Panc1 (cell line): ENCODE measurements around the gene TM9SF4. TPM values are rescaled to one million over a fixed set of nuclear protein-coding genes. Genes with fewer than 3 reads are reported as not detected.

Source experiments
- ATAC-seq: fragments of 200-7000 bp; cut with Tn5 transposase; 2 replicates; pipeline ENCODE4 v1.9.1; 2020; ENCODE audit warnings: mild to moderate bottlenecking, moderate library complexity
- BruUV-seq: library from RNA; stranded (reverse); fragments of 400-500 nt; replicated peaks from 2 replicates; lab custom pipeline; 2021; lab: Mats Ljungman, UMichigan
- CTCF ChIA-PET: fragments of 300-600 bp; sonication (Branson Sonifier 250); formaldehyde crosslinking; loops from one replicate; lab custom pipeline; 2022; ENCODE audit warnings: antibody characterized with exemption; lab: Charles Lee
- POLR2A ChIA-PET: fragments of 300-600 bp; sonication (Branson Sonifier 250); formaldehyde crosslinking; loops from one replicate; lab custom pipeline; 2022; ENCODE audit warnings: antibody characterized with exemption; lab: Charles Lee
- DNase-seq: peaks from one replicate; pipeline ENCODE4 v3.0.0-alpha.2; 2010; ENCODE audit warnings: low read depth, low spot score
- H3K27ac ChIP-seq: 2 replicates; pipeline ENCODE4 v1.5.1; 2011; ENCODE audit warnings: mild to moderate bottlenecking, low read length, inconsistent platforms
- H3K27me3 ChIP-seq: fragments of 200-500 bp; sonication (Bioruptor generic); 2 replicates; pipeline ENCODE4 v1.6.0; 2014; ENCODE audit warnings: low read length, inconsistent platforms; ENCODE audit not compliant: control insufficient read depth, insufficient read depth
- H3K36me3 ChIP-seq: fragments of 200-500 bp; sonication (Bioruptor generic); 2 replicates; pipeline ENCODE4 v1.5.1; 2014; ENCODE audit warnings: inconsistent platforms, mild to moderate bottlenecking, low read length, moderate library complexity; ENCODE audit not compliant: control insufficient read depth, insufficient read depth
- H3K4me1 ChIP-seq: 2 replicates; pipeline ENCODE4 v1.5.1; 2011; ENCODE audit warnings: inconsistent platforms, mild to moderate bottlenecking, low read length, moderate library complexity; ENCODE audit not compliant: control insufficient read depth, insufficient read depth
- H3K4me3 ChIP-seq, 2 experiments: 2 replicates each; pipeline ENCODE4 v1.5.1; 2011 to 2012; ENCODE audit warnings: low read depth in 2 of 2, low read length in 2 of 2, mild to moderate bottlenecking in 2 of 2, inconsistent platforms in 1 of 2, moderate library complexity in 1 of 2
- H3K9me3 ChIP-seq: fragments of 200-500 bp; sonication (Bioruptor generic); 2 replicates; pipeline ENCODE4 v1.5.1; 2014; ENCODE audit warnings: low read depth, mild to moderate bottlenecking, inconsistent platforms, low read length, moderate library complexity; ENCODE audit not compliant: control insufficient read depth, insufficient read depth
- POLR2AphosphoS5 ChIP-seq: IDR thresholded peaks from 2 replicates; pipeline ENCODE4 v1.6.1; 2012; ENCODE audit warnings: mild to moderate bottlenecking, low read depth, low read length, moderate library complexity
- SIN3A ChIP-seq: IDR thresholded peaks from 2 replicates; pipeline ENCODE4 v1.6.1; 2012; ENCODE audit warnings: low read depth, mild to moderate bottlenecking, low read length, moderate library complexity, borderline replicate concordance; ENCODE audit not compliant: insufficient read depth
- TCF7L2 ChIP-seq: IDR thresholded peaks from 2 replicates; pipeline ENCODE4 v1.6.1; 2011; ENCODE audit warnings: mild to moderate bottlenecking, low read depth, low read length, inconsistent platforms
- in situ Hi-C: cut with HindIII; loops from 2 replicates; pipeline ENCODE4 v1.10.0; 2016; ENCODE audit warnings: low sequenced_read_pairs, low pct_unique_long_range_greater_than_20kb
- intact Hi-C: fragments of 100-400 bp; cut with micrococcal nuclease; formaldehyde crosslinking; loops from one replicate; pipeline ENCODE4 v1.10.0; 2022; ENCODE audit not compliant: unreplicated experiment
- total RNA-seq: library from RNA; stranded (reverse); gene quantifications from one replicate; pipeline ENCODE4 v1.2.1, GENCODE V29; 2021; ENCODE audit not compliant: unreplicated experiment
- TF ChIP-seq, protein P1 (sequence below), 2 experiments: IDR thresholded peaks; 2 replicates each; pipeline ENCODE4 v1.6.1; 2011 to 2012; ENCODE audit warnings: low read depth in 2 of 2, control low read depth in 1 of 2, low read length in 1 of 2, mild to moderate bottlenecking in 1 of 2, moderate library complexity in 1 of 2; ENCODE audit not compliant: insufficient read depth in 1 of 2
- TF ChIP-seq, protein P2 (sequence below): fragments of 450-650 bp; IDR thresholded peaks from 2 replicates; pipeline ENCODE4 v1.5.1; 2017; ENCODE audit warnings: mild to moderate bottlenecking

Gene TM9SF4
- total RNA-seq, 1 experiment from 2014 or later, result 180 TPM

DNA sequence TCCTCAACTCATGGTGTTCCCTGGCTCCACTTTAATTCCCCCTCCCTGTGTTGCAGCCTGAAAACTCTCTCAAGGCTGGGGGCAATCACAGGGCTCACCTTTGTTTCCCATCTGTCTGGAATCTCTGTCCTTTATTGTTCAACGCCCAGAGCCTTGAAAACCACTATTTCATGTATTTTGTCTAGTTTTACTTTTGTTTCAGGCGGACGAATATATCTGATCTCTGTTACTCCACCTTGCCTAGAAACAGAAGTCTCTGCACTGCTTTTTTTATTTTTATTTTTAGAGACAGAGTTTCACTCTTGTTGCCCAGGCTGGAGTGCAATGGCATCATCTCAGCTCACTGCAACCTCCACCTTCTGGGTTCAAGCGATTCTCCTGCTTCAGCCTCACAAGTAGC lies 70.4 kb downstream of the TM9SF4 start:
- intact Hi-C loops, result no loop called here
- BruUV-seq, result no TSS peak

DNA sequence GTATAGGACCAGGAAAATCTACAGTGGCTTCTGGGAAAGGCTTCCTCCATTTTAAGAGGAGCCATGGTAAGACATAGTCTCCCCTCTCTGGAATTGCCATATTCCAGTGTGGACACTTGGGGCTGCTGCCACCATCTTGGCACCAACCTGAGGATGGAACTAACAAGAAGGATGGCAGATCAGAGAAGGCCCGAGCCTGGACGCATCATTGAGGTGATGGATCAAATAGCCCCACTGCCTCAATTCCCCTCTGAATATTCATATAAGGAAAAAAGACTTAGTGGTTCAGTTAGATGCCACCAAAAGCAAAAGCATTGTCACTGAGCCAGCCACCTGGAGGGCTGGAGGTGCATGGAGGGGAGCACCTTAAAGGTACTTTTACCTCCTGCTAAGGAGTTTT lies 72.1 kb downstream of the TM9SF4 start:
- BruUV-seq, result no TSS peak
- no peak for ATAC-seq
- no peaks in the 10 kb centered on the region for H3K4me1 ChIP-seq
- in situ Hi-C loops (no loop called here), intact Hi-C loops (no loop called here)
- H3K36me3 ChIP-seq, result no peaks in the 10 kb centered on the region
- no peak overlapping the region for H3K27ac ChIP-seq
- POLR2A ChIA-PET, result no interaction called here
- no peaks in the 10 kb centered on the region for H3K9me3 ChIP-seq
- H3K27me3 ChIP-seq, result no peaks in the 10 kb centered on the region
- TF ChIP-seq SIN3A, result no peak
- TF ChIP-seq, protein P1, sequence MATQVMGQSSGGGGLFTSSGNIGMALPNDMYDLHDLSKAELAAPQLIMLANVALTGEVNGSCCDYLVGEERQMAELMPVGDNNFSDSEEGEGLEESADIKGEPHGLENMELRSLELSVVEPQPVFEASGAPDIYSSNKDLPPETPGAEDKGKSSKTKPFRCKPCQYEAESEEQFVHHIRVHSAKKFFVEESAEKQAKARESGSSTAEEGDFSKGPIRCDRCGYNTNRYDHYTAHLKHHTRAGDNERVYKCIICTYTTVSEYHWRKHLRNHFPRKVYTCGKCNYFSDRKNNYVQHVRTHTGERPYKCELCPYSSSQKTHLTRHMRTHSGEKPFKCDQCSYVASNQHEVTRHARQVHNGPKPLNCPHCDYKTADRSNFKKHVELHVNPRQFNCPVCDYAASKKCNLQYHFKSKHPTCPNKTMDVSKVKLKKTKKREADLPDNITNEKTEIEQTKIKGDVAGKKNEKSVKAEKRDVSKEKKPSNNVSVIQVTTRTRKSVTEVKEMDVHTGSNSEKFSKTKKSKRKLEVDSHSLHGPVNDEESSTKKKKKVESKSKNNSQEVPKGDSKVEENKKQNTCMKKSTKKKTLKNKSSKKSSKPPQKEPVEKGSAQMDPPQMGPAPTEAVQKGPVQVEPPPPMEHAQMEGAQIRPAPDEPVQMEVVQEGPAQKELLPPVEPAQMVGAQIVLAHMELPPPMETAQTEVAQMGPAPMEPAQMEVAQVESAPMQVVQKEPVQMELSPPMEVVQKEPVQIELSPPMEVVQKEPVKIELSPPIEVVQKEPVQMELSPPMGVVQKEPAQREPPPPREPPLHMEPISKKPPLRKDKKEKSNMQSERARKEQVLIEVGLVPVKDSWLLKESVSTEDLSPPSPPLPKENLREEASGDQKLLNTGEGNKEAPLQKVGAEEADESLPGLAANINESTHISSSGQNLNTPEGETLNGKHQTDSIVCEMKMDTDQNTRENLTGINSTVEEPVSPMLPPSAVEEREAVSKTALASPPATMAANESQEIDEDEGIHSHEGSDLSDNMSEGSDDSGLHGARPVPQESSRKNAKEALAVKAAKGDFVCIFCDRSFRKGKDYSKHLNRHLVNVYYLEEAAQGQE (IDR thresholded peaks at IDR 0.05; ENCODE audit: insufficient read depth in 1 of 2, low read depth in 2 of 2, low read length in 1 of 2), result no peak
- TF ChIP-seq TCF7L2, result no peak
- TF ChIP-seq, protein P2, sequence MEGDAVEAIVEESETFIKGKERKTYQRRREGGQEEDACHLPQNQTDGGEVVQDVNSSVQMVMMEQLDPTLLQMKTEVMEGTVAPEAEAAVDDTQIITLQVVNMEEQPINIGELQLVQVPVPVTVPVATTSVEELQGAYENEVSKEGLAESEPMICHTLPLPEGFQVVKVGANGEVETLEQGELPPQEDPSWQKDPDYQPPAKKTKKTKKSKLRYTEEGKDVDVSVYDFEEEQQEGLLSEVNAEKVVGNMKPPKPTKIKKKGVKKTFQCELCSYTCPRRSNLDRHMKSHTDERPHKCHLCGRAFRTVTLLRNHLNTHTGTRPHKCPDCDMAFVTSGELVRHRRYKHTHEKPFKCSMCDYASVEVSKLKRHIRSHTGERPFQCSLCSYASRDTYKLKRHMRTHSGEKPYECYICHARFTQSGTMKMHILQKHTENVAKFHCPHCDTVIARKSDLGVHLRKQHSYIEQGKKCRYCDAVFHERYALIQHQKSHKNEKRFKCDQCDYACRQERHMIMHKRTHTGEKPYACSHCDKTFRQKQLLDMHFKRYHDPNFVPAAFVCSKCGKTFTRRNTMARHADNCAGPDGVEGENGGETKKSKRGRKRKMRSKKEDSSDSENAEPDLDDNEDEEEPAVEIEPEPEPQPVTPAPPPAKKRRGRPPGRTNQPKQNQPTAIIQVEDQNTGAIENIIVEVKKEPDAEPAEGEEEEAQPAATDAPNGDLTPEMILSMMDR, result no peak
- TF ChIP-seq POLR2AphosphoS5, result no peak
- CTCF ChIA-PET, result no interaction called here
- no peak for DNase-seq
- no peak overlapping the region for H3K4me3 ChIP-seq

More for the DNA sequence above, 70.4 kb downstream of the TM9SF4 start:
- Histone ChIP-seq H3K4me3 (no peak overlapping the region), H3K27ac (no peak overlapping the region), H3K27me3 (no peaks in the 10 kb centered on the region), H3K4me1 (no peaks in the 10 kb centered on the region), H3K36me3 (no peaks in the 10 kb centered on the region), H3K9me3 (no peaks in the 10 kb centered on the region)
- TF ChIP-seq TCF7L2, result no peak
- no peak for TF ChIP-seq SIN3A
- TF ChIP-seq, protein P1 (IDR thresholded peaks at IDR 0.05; ENCODE audit: insufficient read depth in 1 of 2, low read depth in 2 of 2, low read length in 1 of 2), result no peak
- TF ChIP-seq, protein P2, result no peak
- TF ChIP-seq POLR2AphosphoS5, result no peak
- POLR2A ChIA-PET, result interaction anchor here (0.6 kb wide), 1 partner anchor 7 kb away, joined by 6 read pairs; no protein-coding TSS in a partner anchor
- DNase-seq, result no peak
- no peak for ATAC-seq
- in situ Hi-C loops, result no loop called here
- CTCF ChIA-PET, result no interaction called here
